ENCODE results near the gene TMEM132A. TPM values are rescaled to one million over a fixed set of nuclear protein-coding genes. Genes with fewer than 3 reads are reported as not detected.
A peak's percentile ranks its signal among the peaks of the same experiment; 100 is the strongest.

Gene TMEM132A, protein sequence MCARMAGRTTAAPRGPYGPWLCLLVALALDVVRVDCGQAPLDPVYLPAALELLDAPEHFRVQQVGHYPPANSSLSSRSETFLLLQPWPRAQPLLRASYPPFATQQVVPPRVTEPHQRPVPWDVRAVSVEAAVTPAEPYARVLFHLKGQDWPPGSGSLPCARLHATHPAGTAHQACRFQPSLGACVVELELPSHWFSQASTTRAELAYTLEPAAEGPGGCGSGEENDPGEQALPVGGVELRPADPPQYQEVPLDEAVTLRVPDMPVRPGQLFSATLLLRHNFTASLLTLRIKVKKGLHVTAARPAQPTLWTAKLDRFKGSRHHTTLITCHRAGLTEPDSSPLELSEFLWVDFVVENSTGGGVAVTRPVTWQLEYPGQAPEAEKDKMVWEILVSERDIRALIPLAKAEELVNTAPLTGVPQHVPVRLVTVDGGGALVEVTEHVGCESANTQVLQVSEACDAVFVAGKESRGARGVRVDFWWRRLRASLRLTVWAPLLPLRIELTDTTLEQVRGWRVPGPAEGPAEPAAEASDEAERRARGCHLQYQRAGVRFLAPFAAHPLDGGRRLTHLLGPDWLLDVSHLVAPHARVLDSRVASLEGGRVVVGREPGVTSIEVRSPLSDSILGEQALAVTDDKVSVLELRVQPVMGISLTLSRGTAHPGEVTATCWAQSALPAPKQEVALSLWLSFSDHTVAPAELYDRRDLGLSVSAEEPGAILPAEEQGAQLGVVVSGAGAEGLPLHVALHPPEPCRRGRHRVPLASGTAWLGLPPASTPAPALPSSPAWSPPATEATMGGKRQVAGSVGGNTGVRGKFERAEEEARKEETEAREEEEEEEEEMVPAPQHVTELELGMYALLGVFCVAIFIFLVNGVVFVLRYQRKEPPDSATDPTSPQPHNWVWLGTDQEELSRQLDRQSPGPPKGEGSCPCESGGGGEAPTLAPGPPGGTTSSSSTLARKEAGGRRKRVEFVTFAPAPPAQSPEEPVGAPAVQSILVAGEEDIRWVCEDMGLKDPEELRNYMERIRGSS
- total RNA-seq, result 12.4 TPM

DNA sequence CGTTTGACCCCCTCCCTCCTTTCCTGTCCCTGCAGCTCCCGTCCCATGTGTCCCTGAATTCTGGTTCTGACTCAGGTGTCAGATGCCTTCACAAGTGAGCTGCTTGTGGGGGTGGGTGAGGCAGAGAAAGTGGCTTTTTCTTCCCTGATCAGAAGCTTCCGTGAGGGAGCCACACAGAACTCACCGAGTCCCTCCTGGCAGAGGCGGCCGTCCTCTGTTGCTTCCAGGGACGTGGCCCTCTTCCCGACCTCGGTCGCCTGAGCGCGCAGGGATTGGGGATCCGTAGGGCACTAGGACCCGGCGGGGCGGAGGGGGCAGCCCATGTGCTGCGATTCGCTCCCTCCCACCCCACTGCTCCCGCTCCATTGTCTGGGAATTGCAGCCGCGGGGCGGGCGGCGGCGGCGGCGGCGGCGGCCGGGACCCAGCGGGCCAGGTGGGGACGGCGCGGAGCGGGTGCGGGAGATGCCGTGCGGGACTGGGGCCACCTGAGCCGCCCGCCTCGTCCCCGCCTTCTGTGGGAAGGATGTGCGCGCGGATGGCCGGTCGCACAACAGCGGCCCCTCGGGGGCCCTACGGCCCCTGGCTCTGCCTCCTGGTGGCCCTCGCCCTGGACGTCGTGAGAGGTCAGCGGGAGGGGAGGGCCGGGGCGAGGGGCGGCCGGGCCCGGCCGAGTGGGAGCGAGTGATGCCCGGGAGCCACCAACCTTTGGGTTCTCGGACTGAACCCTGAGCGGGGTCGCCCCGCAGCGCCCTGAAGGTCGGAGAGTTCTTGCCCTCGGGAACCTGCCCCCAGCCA is at the start of gene TMEM132A:
TMEM132A (plus strand) TSS at position 351 of the 796 bp plus-strand sequence; CDS start at position 525, 174 bp downstream.
- DNase-seq, result peak; percentile 54

GRCh38 chr11:60875366-60876167 is 48.7 kb upstream of the TMEM132A start:
- no peak for DNase-seq

DNA sequence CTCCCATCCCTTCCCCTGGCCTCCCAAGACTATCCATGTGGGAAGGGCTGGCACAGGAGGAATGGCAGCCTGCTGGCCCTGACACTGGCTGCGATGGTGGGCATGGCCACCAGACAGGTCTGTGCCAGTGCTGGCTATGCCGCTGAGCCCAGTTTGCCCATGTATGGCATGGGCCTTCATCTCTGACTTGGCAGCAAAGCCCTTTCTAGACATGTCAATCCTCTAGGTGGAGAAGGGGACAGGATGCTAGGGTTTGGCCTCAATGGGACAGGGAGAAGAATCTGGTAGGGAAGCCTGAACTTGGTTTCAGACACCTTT is 48.1 kb upstream of the TMEM132A start:
- DNase-seq, result no peak

DNA sequence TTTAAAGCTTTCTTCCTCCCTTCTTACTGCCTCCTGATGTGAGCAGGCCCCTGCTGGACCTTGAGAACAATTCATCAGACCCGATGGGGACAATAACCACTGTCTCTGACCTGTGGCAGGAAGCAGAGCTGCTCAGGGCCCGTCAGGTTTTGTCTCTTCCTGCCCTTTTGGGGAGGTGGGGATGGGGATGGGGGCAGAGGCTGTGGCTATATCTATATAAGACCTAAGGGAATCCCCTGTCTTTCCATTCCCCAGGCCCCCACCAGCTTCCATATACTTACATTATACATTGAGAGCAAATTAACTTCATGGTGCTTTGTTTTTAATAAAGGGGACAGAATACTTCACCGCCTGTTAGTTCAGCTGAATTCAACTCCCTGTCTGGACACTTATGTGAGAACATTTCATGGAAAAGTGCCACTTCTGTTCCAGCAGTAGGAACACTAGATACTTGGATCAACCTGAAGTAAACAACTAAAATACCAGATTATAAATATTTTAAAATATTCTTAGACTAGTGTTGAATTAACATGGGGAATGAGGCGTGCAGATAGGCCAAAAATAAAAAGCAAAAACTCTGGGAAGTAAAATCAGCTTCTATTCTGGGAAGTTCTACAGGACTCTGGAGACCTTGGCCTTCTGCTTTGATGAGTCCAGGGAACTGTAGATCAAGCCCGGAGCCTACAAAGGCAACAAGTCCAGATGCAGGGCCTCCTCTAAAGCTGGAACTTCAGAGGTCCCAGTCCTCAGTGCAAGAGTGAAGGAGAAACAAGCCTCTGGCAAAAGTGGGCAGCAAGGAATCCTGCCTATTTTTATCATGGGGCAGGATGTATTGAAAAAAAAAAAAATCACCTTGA is 45.8 kb upstream of the TMEM132A start:
- DNase-seq, result no peak

DNA sequence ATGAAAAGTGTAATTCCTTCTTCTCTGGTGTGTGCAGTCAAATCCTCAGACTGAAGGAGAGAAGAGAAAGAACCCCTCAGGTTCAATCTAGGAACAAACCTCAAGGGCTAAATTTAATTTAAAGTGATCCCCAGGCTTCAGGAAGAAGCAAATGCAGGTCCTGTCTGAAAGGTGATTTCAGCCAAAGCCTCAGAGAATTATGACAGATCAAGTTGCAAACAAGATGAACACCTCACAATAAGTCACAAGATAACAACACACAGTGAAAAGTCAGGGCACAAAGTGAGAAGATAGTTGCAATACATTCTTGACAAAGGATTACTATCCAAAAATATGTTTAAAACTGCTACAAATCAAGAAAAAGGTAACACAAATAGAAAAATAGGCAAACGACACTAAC is 45.2 kb upstream of the TMEM132A start:
- no peak for DNase-seq

DNA sequence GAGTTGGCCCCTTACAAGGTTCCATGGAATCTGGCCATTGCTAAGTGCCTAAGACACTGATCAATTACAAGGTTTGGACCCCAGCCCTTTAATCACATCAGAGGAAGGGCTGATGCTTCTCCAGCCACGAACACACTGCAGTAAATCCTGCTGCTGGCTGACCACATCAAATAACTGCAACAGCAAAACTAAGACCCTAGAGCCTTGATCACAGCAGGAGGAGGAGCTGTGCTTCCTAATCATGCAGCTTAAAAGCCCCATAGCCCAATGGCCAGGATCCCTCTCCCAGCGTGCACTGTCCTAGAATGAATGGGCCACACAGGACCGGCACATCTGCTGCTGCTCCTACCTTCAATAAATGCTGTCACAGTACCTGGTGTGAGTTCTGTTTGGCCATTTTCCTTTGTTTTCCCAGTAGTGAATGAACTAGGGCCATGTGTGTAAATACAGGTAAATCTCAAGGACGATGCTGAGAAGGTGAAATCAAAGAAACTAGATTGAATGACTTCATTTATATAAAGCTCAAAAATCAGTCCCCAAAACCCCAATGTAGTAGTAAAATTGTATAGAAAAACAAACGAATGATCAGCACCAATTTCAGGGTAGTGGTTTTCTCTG is 44.2 kb upstream of the TMEM132A start:
- DNase-seq, result no peak

DNA sequence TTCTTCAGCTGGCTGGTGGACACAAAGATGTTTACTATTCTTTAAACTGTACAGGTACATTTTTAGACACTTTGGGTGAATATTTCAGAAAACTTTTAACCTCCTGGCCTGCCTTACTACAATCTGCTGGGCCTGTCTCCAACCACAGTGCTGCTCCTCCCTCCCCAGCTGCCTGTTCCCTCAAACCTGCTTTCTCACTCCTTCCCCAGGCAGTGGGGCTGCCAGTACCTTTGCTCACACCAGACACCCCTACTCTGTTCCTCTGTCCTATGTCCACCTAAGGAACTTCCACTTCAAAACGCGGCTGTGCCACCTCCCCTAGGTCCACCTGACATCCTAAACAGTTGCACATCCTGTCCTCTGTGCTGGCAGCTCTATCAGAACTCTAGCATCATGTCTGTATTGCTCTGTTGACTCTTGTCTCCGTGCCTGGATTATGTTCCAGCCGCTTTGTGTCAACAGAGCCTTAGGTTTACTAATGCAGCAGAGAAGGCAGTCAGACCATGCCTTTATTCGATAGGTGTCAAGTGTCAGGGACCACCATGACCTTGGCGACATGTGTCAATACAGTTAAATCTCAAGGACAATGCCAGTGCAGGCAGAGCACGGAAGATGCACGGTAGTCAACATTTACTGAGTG is 43.5 kb upstream of the TMEM132A start:
- DNase-seq, result no peak

- DNase-seq, result no peak
Measured at GRCh38 chr11:60887556-60887955, 36.7 kb upstream of the TMEM132A start.

- no peak for DNase-seq
Measured at GRCh38 chr11:60889869-60890311, 34.4 kb upstream of the TMEM132A start.

DNA sequence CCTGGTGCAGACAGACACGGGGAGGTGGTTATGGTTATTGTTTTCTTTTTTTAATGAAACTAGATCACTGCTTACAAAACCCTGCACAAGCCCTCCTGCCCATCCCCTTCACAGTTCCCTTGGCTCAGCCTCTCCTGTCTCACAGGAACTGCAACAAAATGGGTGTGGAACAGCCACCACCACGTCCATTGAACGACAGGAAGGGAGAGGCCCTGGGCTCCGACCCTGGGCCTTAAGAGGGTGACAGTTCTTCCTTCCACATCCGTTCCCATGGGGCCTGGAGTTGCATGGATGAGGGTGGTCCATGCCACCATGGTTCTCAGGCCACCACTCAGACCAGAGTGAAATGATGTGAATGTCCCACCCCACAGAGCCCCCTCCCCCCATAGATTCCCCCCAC is 33.6 kb upstream of the TMEM132A start:
- DNase-seq, result no peak

DNA sequence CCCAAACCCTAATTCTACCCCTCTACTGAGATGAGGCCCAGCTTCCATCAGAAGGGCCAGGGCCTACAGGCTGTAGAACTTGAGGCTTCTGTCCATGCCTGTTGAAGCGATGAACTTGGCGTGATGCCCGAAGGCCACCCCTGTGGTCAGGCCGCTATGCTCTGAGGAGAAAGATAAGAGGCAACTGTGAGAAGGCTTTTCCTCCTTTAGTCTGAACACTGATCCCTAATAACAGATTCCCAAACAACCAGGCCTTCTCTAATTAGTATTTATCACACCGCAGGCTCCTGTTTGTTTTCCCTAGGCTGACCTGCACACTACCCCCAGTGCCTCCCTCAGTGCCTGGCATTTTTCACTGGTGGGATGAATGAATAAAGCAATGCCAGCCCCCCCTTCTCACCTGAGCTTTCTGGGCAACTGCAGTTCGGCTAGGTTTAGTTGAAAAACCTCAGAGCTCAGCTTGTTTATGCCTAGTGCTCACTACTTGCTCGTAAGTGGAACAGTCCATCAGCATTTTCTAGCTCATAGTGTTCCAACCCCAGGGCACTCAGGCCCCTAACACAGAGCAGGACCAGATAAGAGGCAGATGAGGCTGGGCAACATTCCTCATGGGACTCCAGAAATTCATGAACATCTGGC is 33.0 kb upstream of the TMEM132A start:
- no peak for DNase-seq

DNA sequence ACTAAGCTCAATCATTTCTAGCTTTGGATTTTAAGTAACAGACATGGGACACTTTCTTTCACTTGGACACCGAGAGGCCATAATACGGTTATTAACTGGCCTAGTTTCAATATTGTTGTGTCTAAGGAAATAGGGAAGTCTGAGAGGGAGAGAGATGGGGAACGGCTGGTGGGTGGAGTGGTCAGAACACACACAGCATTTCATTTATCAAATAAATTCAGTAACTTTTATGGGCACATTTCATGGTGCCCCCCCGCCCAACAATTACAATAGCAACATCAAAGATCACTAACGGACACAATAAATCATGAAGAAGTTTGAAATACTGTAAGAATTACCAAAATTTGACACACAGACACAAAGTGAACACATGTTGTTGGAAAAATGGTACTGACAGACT is 28.6 kb upstream of the TMEM132A start:
- no peak for DNase-seq

- DNase-seq, result no peak
Measured at GRCh38 chr11:60897496-60897895, 26.8 kb upstream of the TMEM132A start.

GRCh38 chr11:60899046-60899936 is 25.0 kb upstream of the TMEM132A start:
- peak; percentile 53 for DNase-seq

DNA sequence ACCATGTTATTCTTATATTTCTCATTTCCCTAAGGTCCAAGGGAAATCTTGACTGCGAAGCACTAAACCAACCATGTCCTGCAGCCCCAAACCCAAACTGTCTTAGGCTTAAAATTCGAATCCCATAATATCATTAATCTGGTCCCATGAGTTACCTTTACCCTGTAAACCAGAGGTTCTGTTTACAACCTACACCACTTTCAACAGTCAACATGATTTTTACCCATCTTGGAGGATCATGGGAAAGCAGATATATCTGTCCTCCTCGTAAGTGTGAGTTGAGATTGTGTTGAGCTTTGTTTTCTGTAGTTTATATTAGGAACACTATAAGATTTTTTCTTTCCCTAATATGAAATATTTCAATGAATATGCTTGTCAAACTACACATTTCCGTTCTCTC is 24.3 kb upstream of the TMEM132A start:
- DNase-seq, result no peak

DNA sequence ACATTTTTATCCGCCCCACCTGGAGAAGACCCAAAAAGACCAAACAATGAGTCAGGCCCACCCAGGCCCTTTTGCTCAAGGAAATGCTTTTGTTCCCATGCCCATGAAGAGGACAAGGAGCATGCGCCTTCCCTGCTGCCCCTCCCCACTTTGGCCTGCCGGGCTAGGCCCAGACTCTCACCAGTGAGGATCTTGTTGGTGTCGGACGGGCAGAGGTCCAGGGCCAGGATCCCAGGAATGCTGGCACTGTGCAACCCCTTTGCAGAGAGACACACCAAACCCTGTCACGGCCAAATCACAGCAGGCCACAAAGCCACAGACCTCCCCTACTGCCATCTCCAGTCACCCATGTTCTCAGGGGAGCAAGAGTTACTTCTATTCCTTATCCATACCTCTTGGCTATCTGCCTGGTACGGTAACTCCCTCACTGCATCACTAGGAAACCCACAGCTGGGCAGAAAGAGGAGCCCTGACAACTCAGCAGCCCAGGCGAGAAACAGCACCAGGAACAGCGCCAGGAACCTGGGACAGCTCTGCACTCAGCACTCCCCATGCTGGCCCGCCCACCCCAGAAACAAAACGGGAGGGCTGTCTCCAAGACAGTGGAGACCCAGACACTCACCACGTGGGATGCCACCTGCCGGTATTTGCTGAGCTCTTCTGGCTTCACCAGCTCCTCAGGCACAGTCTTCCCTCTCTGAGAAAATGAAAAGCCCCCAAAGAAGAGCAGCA is 23.4 kb upstream of the TMEM132A start:
- no peak for DNase-seq

DNA sequence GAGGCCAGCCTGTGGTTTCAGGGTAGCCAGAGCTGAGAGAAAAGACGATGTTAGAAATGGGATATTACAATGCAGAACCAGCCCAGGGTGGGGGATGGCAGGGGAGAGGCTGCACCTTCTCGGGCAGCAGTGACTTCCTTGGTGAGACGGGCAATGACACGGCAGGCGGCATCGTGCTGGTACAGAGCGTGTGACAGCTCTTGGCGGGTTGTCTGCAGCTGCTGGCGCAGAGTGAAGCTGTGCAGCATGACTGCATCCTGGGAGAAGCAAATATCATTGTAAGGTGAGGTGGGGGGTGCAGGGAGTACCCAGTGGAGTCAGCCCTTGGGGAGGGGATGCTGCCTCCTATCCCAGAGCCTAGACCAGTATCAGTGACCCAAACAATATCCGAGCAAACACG is 21.6 kb upstream of the TMEM132A start:
- DNase-seq, result no peak

All from skin of body (tissue), 2 donors.